DMS 273 treated with DMSO at 0.1 percent for 48 hours (cell line): Measurements from ENCODE around the gene UBE3D.
"Not testable (repeated sequence)": the region's sequence is repeated elsewhere in the genome, so short reads cannot be mapped to it uniquely, and the experiment has no call there.

Source experiments
- DNase-seq: peaks from one replicate; lab custom pipeline; 2025; lab: John Stamatoyannopoulos, UW

UBE3D gene

GRCh38 chr6:82910820-82911219 lies 154.8 kb downstream of the UBE3D start:
- DNase-seq = no peak

- no peak for DNase-seq
Measured at GRCh38 chr6:82910395-82910794, 155.2 kb downstream of the UBE3D start.

DNA sequence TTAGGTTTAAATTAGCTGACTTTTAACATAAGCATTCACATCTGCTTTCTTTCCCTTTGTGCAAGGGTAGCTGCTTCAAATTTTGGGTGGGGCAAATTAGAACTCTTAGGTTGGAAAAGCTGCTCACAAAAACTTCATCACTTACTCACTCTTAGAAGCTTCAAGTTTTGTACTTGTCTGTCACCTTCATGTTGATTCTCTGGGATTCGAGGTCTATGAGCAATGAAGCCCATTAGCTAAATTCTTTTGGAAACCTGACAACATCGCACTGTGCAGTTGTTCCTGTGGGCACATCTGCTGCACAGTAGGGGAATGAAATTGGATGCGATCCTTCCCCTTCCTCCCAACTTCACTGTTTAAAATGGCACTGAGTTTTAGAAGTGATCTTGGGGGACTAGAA lies 156.1 kb downstream of the UBE3D start:
- no peak for DNase-seq

DNA sequence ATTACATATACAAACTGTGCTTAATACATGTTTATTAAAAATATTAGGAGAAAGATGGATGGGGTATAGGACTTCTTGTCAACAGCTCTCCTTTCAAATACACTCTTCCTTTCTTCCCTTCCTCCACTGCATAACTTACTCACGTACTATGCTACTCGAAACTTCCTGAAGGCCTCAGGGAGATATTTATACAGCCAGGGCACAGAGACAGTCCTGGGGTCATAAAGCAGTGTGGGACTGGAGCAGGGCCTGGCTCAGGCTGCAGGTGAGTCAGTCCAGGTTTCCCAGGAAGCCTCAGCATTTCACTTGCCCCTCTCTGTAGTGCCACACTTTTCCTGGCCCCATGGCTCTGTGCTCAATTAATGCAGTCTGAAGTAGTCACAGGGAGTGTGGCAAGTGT lies 157.0 kb downstream of the UBE3D start:
- DNase-seq = no peak

DNA sequence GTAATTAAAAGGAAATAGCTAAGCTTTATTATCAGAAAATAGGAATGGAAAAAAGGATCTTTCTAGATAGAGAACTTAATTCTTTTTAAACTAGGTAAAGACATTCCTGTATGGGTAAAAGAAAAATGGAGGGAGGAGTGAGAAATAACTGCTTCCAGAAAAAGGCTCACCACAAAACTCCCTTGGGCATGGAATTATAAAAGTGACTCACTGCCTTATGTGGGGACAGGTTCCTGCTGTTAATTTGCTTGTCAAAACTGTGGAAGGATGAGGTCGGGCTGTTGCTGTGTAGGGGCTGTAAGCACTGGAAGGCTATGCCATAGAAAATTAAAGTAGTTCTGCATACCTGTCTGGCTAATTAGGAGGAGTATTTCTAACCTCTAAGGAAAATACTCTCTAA lies 158.7 kb downstream of the UBE3D start:
- DNase-seq = no peak

GRCh38 chr6:82906489-82906888 lies 159.2 kb downstream of the UBE3D start:
- no peak for DNase-seq

DNA sequence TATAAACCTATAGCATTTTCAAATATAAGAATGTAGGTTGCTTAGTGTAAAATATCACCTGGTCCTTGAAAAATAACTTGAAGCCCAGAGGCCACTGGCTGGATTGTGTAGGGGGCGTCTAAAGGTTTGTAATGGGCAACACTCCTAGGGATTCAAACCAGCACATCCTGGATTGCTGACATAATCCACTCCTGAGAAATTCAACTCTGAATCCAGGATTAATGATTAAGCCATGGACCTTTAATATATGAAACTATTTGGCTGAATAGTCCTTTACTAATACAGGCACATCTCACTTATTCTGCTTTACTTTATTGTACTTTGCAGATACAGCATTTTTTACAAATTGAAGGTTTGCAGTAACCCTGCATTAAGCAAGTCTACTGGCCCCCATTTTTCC lies 160.8 kb downstream of the UBE3D start:
- DNase-seq = no peak

GRCh38 chr6:82904257-82904656 lies 161.4 kb downstream of the UBE3D start:
- DNase-seq = no peak

- no peak for DNase-seq
Measured at GRCh38 chr6:82902290-82902689, 163.4 kb downstream of the UBE3D start.

- no peak for DNase-seq
Measured at GRCh38 chr6:82894653-82895259, 170.9 kb downstream of the UBE3D start.

DNA sequence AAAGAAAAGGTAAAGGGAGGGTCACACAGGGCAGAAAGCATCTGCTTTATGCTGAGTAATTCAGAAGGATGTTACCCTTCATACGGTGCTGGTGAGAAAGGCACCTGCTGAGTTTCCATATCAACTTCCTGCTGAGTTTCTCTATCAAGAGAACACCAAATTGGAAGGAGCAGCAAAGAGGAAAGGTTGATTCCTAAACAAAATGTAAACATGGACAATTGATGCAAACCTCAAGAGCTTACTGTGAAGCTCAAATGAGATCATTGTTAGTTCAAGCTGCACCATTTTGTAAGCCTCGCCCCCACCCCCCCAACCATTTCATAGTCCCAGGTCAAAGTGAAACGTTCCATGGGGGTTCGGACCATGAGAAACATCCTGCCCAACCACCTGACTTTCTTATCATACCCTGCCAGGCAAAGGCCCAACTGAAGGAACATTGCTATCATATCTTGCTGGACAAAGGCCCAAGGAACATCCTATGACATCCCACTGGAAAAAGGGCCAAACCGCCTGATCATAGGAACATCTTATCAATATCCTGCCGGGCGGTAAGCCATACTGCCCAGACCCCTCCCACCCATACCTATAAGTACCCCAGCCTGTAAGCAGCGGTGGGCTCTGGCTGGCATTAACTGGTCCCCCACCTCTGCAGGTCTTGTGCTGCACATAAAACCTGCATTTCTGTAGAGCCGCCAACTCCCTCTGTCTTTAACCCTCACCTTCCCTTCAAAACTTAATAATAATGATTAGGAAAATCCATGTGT lies 171.6 kb downstream of the UBE3D start:
- DNase-seq = no peak

- not testable (repeated sequence) for DNase-seq
Measured at GRCh38 chr6:82891503-82891902, 174.1 kb downstream of the UBE3D start.

- no peak for DNase-seq
Measured at GRCh38 chr6:82891076-82891475, 174.6 kb downstream of the UBE3D start.

DNA sequence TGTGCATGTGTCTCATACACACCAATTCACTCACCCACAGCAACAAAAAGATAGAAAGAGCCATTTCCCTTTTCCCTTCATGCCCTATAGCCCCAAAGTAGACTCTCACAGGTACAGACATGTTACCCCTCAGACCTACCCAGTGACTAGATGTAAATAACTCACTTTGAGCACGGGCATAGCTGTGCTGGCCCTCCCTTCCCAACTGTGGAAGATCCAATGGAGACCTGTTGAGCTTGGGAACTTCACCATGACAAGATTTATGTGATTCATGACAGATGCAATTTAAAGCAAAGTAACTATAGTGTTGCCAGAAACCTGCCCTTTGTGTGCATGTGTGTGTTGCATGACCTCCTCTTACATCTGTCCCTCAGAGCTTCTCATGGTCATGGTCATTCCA lies 175.4 kb downstream of the UBE3D start:
- DNase-seq = no peak

GRCh38 chr6:82889143-82889542 lies 176.5 kb downstream of the UBE3D start:
- no peak for DNase-seq

GRCh38 chr6:82882363-82883023 lies 183.1 kb downstream of the UBE3D start:
- DNase-seq = no peak

GRCh38 chr6:82881519-82881918 lies 184.1 kb downstream of the UBE3D start:
- no peak for DNase-seq

GRCh38 chr6:82878812-82879211 lies 186.8 kb downstream of the UBE3D start:
- DNase-seq = no peak

DNA sequence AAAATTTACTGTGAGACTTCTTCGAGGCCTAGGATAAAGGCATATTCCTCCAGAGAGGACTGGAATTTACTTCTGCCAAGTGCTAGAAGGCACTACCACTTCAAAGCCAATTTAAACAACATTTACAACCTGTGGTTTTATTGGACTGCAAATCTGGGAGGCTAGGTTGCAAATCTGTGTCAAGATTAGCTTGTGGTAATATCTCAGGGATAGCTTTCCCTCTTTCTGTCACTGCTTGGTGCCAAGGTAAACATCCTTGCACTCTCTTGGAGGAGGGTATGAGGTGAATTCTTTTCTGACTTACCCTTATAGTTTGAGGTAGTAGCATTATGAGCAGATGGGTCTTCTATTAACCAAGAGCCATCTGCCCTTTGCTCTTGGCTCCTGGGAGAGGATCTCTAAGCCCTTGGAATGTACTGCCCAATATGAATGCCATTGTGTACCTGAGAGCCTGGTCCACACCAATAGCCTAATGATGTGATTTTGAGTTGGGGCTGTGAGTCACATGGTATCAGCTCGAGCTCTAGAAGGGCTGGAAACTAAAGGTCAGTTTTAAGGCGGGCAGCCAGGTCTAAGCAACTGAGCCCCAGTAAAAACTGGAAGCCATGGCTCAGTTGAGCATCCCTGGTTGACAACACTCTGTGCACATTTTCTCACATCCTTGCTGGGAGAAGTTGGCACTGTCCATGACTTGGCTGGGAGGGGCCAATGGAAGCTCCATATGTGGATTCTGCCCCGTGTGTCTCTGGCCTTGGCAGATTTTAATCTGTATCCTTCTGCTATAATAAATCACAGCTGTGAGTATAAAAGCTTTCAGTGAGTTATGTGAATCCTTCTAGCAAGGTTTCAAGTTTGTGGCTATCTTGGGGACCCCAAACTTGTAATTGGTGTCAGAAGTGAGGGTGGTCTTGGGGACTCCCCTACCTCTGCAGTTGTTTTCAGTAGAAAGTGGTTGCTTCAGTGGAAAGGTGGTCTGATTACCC lies 188.1 kb downstream of the UBE3D start:
- no peak for DNase-seq

DNA sequence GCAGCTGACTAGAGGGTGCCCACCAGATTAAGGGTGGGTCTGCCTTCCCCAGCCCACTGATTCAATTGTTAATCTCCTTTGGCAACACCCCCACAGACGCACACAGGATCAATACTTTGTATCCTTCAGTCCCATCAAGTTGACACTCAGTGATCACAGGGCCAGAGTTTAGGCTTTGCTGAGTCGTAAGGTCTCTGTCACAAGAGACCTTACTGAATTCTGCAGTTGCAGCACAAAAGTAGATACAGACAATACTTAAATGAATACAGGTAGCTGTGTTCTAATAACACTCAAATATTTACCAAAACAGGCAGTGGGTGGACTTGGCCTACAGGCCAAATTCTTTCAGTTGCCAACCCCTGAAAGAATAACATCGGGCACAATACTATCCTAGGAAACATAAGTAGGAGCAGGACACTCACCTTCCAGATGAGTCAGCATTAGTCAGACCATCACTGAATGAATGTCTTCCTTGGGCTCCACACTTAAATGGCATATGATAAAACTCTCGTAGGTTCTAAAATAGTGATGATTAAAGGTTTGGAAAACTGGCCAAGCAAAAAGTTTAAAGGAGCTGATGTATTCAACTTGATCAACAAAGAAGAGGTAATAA lies 190.0 kb downstream of the UBE3D start:
- DNase-seq = no peak

GRCh38 chr6:82874867-82875266 lies 190.8 kb downstream of the UBE3D start:
- DNase-seq = no peak

GRCh38 chr6:82872185-82872584 lies 193.5 kb downstream of the UBE3D start:
- no peak for DNase-seq
